ENCODE data around the gene TMEM185B.

The TMEM185B gene

DNA sequence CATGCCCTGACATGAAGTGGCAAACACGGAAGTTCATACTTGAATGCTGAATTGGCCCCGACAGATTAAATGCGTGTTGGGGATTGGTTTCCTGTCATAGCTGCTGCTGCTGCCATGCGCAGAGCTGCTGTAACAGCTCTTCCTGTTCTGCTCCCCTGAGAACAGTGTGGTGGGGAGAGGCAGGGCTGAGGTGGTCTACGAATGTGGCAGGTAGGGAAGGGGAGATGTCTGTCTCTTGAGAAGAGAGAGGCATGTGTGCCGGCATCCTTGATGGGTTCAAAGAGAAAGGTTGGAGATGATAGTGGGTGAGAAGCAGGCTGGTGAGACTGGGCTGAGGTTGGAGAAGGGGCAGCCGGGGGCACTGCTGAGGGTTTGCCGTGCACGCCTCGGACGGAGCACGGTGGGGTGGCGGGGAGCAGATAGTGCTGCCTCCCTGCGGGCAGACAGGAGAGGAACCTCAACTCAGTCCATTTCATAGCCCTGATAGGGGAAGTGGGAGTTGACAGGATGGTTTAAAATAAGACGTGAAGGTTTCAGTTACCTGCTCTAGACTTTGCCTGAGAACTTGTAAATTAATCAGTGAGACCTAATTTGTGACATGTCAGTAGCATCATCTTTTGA, 46.1 kb downstream of the TMEM185B start:
- no peaks in the 10 kb centered on the region for H3K9me3 ChIP-seq (ENCODE audit: insufficient read depth, low read depth, low read length)
- no peaks in the 10 kb centered on the region for H3K9me2 ChIP-seq (replicated peaks; ENCODE audit: low read depth, low read length)
- peak overlapping the region; percentile 73 for H3K4me3 ChIP-seq (ENCODE audit: low read length, poor library complexity, severe bottlenecking)
- H3K9ac ChIP-seq (ENCODE audit: low read depth, low read length, poor library complexity, severe bottlenecking): peak overlapping the region; percentile 71
- no peaks in the 10 kb centered on the region for H3F3A ChIP-seq (ENCODE audit: low read depth)
- TF ChIP-seq, protein P1, sequence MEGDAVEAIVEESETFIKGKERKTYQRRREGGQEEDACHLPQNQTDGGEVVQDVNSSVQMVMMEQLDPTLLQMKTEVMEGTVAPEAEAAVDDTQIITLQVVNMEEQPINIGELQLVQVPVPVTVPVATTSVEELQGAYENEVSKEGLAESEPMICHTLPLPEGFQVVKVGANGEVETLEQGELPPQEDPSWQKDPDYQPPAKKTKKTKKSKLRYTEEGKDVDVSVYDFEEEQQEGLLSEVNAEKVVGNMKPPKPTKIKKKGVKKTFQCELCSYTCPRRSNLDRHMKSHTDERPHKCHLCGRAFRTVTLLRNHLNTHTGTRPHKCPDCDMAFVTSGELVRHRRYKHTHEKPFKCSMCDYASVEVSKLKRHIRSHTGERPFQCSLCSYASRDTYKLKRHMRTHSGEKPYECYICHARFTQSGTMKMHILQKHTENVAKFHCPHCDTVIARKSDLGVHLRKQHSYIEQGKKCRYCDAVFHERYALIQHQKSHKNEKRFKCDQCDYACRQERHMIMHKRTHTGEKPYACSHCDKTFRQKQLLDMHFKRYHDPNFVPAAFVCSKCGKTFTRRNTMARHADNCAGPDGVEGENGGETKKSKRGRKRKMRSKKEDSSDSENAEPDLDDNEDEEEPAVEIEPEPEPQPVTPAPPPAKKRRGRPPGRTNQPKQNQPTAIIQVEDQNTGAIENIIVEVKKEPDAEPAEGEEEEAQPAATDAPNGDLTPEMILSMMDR (conservative IDR thresholded peaks at IDR 0.05; ENCODE audit: low read length): peak; percentile 79
- no peak for TF ChIP-seq EZH2phosphoT487 (IDR thresholded peaks at IDR 0.05; ENCODE audit: borderline replicate concordance)
- peak overlapping the region; percentile 63 for H2AFZ ChIP-seq (ENCODE audit: low read length)
- peaks cover 51% of the 10 kb centered on the region for H3K4me1 ChIP-seq (ENCODE audit: insufficient read depth, low read length, poor library complexity, severe bottlenecking)
- H3K27me3 ChIP-seq (ENCODE audit: insufficient read depth, low read length, poor library complexity, severe bottlenecking): no peaks in the 10 kb centered on the region
- no peaks in the 10 kb centered on the region for H3K36me3 ChIP-seq (ENCODE audit: insufficient read depth, low read length)
- no peaks in the 10 kb centered on the region; the same call in 1 of the 2 replicates for H3K79me2 ChIP-seq (ENCODE audit: insufficient read depth, low read length)
- peak overlapping the region; percentile 58 for H3K4me2 ChIP-seq (ENCODE audit: low read depth, low read length, poor library complexity, severe bottlenecking)
- no peaks in the 10 kb centered on the region for H4K20me1 ChIP-seq (ENCODE audit: insufficient read depth, low read length, poor library complexity, severe bottlenecking)

DNA sequence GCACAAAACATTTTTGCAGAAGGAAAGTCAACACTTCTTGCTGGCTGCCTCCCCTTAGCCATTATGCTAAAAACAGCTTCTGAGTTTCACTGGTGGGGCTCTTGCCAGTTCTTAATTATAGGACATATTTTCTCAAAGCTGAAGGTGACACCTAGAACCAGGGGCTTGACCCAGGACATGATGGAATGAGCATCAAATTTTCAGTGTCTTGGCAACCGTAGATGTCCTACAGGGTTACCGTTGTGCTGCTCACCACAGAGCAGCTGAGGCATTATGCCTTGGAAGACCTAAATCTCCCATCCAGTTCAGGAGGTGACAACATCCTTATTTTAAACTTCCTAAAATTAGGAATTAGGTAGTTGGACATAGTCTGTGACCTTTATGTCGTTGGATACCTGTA, 46.7 kb downstream of the TMEM185B start:
- Histone ChIP-seq H3K79me2 (ENCODE audit: insufficient read depth, low read length) (no peaks in the 10 kb centered on the region; the same call in 1 of the 2 replicates), H3K4me3 (ENCODE audit: low read length, poor library complexity, severe bottlenecking) (peak overlapping the region; percentile 73), H3K27me3 (ENCODE audit: insufficient read depth, low read length, poor library complexity, severe bottlenecking) (no peaks in the 10 kb centered on the region), H3K4me1 (ENCODE audit: insufficient read depth, low read length, poor library complexity, severe bottlenecking) (peaks cover 45% of the 10 kb centered on the region), H3K9me3 (ENCODE audit: insufficient read depth, low read depth, low read length) (no peaks in the 10 kb centered on the region), H3K9ac (ENCODE audit: low read depth, low read length, poor library complexity, severe bottlenecking) (peak overlapping the region; percentile 71), H4K20me1 (ENCODE audit: insufficient read depth, low read length, poor library complexity, severe bottlenecking) (no peaks in the 10 kb centered on the region), H3K9me2 (replicated peaks; ENCODE audit: low read depth, low read length) (no peaks in the 10 kb centered on the region), H3K36me3 (ENCODE audit: insufficient read depth, low read length) (no peaks in the 10 kb centered on the region), H3K4me2 (ENCODE audit: low read depth, low read length, poor library complexity, severe bottlenecking) (peak overlapping the region; percentile 58), H2AFZ (ENCODE audit: low read length) (peak overlapping the region; percentile 63; the same call in 1 of the 2 replicates), H3F3A (ENCODE audit: low read depth) (no peaks in the 10 kb centered on the region)
- no peak for TF ChIP-seq EZH2phosphoT487 (IDR thresholded peaks at IDR 0.05; ENCODE audit: borderline replicate concordance)

DNA sequence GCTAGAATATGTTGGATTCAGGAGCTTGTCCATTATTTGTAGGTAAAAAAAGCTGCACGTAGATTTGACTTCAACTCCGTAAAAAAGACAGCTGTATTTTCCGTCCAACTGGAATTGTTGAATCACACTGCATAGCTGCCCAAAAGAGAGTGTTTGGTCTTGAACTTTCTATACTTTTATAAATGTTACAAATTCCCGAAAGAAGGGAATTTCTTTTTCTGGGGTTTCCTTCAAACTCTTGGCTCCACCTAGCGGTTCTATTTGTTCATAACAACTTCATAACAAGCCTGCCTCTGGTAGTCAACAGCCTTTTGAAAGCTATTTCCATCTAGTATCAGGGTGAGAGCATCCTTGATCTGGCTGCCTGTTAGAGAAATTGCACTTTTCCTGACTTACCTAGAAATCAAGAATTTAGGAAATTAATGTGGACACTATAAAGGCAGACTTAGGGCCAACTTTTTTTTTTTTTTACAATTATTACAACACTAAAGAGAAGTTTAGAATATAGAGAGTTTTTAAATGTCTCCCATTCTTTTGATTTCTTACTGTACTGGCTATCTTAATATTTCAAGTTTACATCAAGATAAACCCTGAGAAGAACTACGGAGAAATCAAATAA, 48.1 kb downstream of the TMEM185B start:
- Histone ChIP-seq H3K9ac (ENCODE audit: low read depth, low read length, poor library complexity, severe bottlenecking) (no peak overlapping the region), H3K36me3 (ENCODE audit: insufficient read depth, low read length) (no peaks in the 10 kb centered on the region), H2AFZ (ENCODE audit: low read length) (no peak overlapping the region), H3K9me3 (ENCODE audit: insufficient read depth, low read depth, low read length) (no peaks in the 10 kb centered on the region), H3K27me3 (ENCODE audit: insufficient read depth, low read length, poor library complexity, severe bottlenecking) (no peaks in the 10 kb centered on the region), H3K79me2 (ENCODE audit: insufficient read depth, low read length) (no peaks in the 10 kb centered on the region; the same call in 1 of the 2 replicates), H3K4me1 (ENCODE audit: insufficient read depth, low read length, poor library complexity, severe bottlenecking) (peaks cover 38% of the 10 kb centered on the region), H3K4me2 (ENCODE audit: low read depth, low read length, poor library complexity, severe bottlenecking) (peak overlapping the region; percentile 12), H4K20me1 (ENCODE audit: insufficient read depth, low read length, poor library complexity, severe bottlenecking) (no peaks in the 10 kb centered on the region), H3K9me2 (replicated peaks; ENCODE audit: low read depth, low read length) (no peaks in the 10 kb centered on the region), H3F3A (ENCODE audit: low read depth) (no peaks in the 10 kb centered on the region), H3K4me3 (ENCODE audit: low read length, poor library complexity, severe bottlenecking) (no peak overlapping the region)
- TF ChIP-seq EZH2phosphoT487 (IDR thresholded peaks at IDR 0.05; ENCODE audit: borderline replicate concordance): no peak
- TF ChIP-seq, protein P1 (conservative IDR thresholded peaks at IDR 0.05; ENCODE audit: low read length): peak; percentile 84
